Endothelial cell of umbilical vein (primary cell): ENCODE measurements around the gene NR0B2. TPM values are rescaled to one million over a fixed set of nuclear protein-coding genes. Genes with fewer than 3 reads are reported as not detected.
A peak's percentile ranks its signal among the peaks of the same experiment; 100 is the strongest.

ENCODE experiments used
- BruUV-seq: library from RNA; stranded (reverse); fragments of 400-500 nt; replicated peaks from 2 replicates; lab custom pipeline; 2021; lab: Mats Ljungman, UMichigan
- CTCF ChIA-PET: fragments of 300-600, 350-600 bp; sonication (Branson Sonifier 250); formaldehyde crosslinking; loops from one replicate; lab custom pipeline; 2021; ENCODE audit warnings: antibody characterized with exemption, inconsistent platforms; lab: Charles Lee
- POLR2A ChIA-PET: fragments of 300-600, 350-600 bp; sonication (Branson Sonifier 250); formaldehyde crosslinking; loops from one replicate; lab custom pipeline; 2021; ENCODE audit warnings: antibody characterized with exemption, inconsistent platforms; lab: Charles Lee
- DNase-seq: peaks from one replicate; pipeline ENCODE4 v3.0.0-alpha.2; 2011; ENCODE audit warnings: low read depth, low spot score
- FAIRE-seq: peaks from 2 replicates; lab custom pipeline; 2011; peaks lifted over from hg19 to GRCh38; lab: Jason Lieb, UNC
- H2AFZ ChIP-seq: 2 replicates; pipeline ENCODE4 v1.6.0; 2012; ENCODE audit warnings: low read depth, low read length, control low read depth, inconsistent platforms
- H3K27ac ChIP-seq: 2 replicates; pipeline ENCODE4 v1.5.1; 2011; ENCODE audit warnings: low read depth, mild to moderate bottlenecking, control low read depth, low read length, moderate library complexity; ENCODE audit not compliant: insufficient read depth
- H3K27me3 ChIP-seq, 2 experiments: 2 replicates each; pipeline versions ENCODE4 v1.6.0 to v1.6.1; 2011; ENCODE audit warnings: low read length in 2 of 2, mixed read lengths in 1 of 2; ENCODE audit not compliant: control insufficient read depth in 2 of 2, insufficient read depth in 2 of 2
- H3K36me3 ChIP-seq, 2 experiments: 2 replicates in 1 of 2; 3 replicates in 1 of 2; pipeline ENCODE4 v1.5.1; 2011; ENCODE audit warnings: low read length in 2 of 2, mild to moderate bottlenecking in 1 of 2, moderate library complexity in 1 of 2; ENCODE audit not compliant: control insufficient read depth in 2 of 2, insufficient read depth in 2 of 2; ENCODE audit errors: extremely low read depth in 1 of 2
- H3K4me1 ChIP-seq: 3 replicates; pipeline ENCODE4 v1.5.1; 2011; ENCODE audit warnings: mild to moderate bottlenecking, low read length; ENCODE audit not compliant: control insufficient read depth, insufficient read depth; ENCODE audit errors: extremely low read depth
- H3K4me2 ChIP-seq: 2 replicates; pipeline ENCODE4 v1.6.1; 2011; ENCODE audit warnings: low read length, control low read depth, mixed read lengths; ENCODE audit not compliant: insufficient read depth
- H3K4me3 ChIP-seq, 3 experiments: fragments of 200-600 bp in 1 of 3; sonication (generic), shearing (Covaris generic) in 1 of 3; replicated peaks in 1 of 3; 2 replicates each; pipeline ENCODE4 v1.5.1; 2011 to 2016; ENCODE audit warnings: control low read depth in 3 of 3, low read length in 3 of 3, mild to moderate bottlenecking in 2 of 3, inconsistent platforms in 1 of 3, low read depth in 1 of 3, moderate library complexity in 1 of 3; ENCODE audit not compliant: insufficient read depth in 1 of 3
- H3K79me2 ChIP-seq: 2 replicates; pipeline ENCODE4 v1.6.0; 2012; ENCODE audit warnings: low read length, inconsistent platforms; ENCODE audit not compliant: control insufficient read depth, insufficient read depth
- H3K9ac ChIP-seq: replicated peaks from 2 replicates; pipeline ENCODE3; 2011; ENCODE audit warnings: low read length, control low read depth; ENCODE audit not compliant: insufficient read depth; ENCODE audit errors: extremely low read depth
- H3K9me1 ChIP-seq: replicated peaks from 3 replicates; pipeline ENCODE4 v1.6.0; 2011; ENCODE audit warnings: mild to moderate bottlenecking, low read length; ENCODE audit not compliant: control insufficient read depth, insufficient read depth; ENCODE audit errors: extremely low read depth
- H3K9me3 ChIP-seq: replicated peaks from 2 replicates; pipeline ENCODE4 v1.5.1; 2012; ENCODE audit warnings: low read length, inconsistent platforms; ENCODE audit not compliant: control insufficient read depth, insufficient read depth
- H4K20me1 ChIP-seq: replicated peaks from 2 replicates; pipeline ENCODE3; 2011; ENCODE audit warnings: mild to moderate bottlenecking, low read length; ENCODE audit not compliant: control insufficient read depth, insufficient read depth; ENCODE audit errors: extremely low read depth
- EZH2 ChIP-seq: IDR thresholded peaks from 2 replicates; pipeline ENCODE4 v1.6.1; 2012; ENCODE audit warnings: borderline replicate concordance, low read depth, mild to moderate bottlenecking, moderate library complexity, low read length, inconsistent platforms; ENCODE audit not compliant: severe bottlenecking
- FOS ChIP-seq: IDR thresholded peaks from 2 replicates; pipeline ENCODE4 v1.6.1; 2011; ENCODE audit warnings: mild to moderate bottlenecking, low read length, moderate library complexity, borderline replicate concordance; ENCODE audit not compliant: insufficient read depth
- GATA2 ChIP-seq: IDR thresholded peaks from 2 replicates; pipeline ENCODE4 v1.7.0; 2011; ENCODE audit warnings: low read depth, mild to moderate bottlenecking, moderate library complexity, mixed read lengths, low read length; ENCODE audit not compliant: insufficient read length, insufficient read depth
- POLR2A ChIP-seq: IDR thresholded peaks from 2 replicates; pipeline ENCODE4 v1.6.1; 2012; ENCODE audit warnings: low read depth, mild to moderate bottlenecking, control low read depth, low read length
- POLR2AphosphoS5 ChIP-seq: IDR thresholded peaks from 2 replicates; pipeline ENCODE4 v1.6.1; 2012; ENCODE audit warnings: low read depth, mild to moderate bottlenecking, control low read depth, low read length, moderate library complexity; ENCODE audit not compliant: insufficient read depth
- dilution Hi-C: fragments of 300-500 bp; cut with MboI; formaldehyde crosslinking; loops from one replicate; pipeline ENCODE4 v1.15.0; 2019; ENCODE audit warnings: low sequenced_read_pairs; ENCODE audit not compliant: extremely low pct_ligation_motif_present
- intact Hi-C: fragments of 100-400 bp; cut with micrococcal nuclease; formaldehyde crosslinking; loops from one replicate; pipeline ENCODE4 v1.10.0; 2022
- polyA plus RNA-seq, 4 experiments: library from polyadenylated mRNA; depleted of rRNA in 3 of 4; stranded (reverse) in 3 of 4; unstranded in 1 of 4; fragments of >200 nt; gene quantifications; 2 replicates each; pipeline versions ENCODE4 v1.2.1 to v1.2.3, GENCODE V29; 2011 to 2012; ENCODE audit warnings: missing spikeins in 1 of 4
- total RNA-seq: library from RNA; stranded (reverse); gene quantifications from 2 replicates; pipeline ENCODE4 v1.2.3, GENCODE V29; 2021
- TF ChIP-seq, protein P1 (sequence below): IDR thresholded peaks from 2 replicates; pipeline ENCODE4 v1.6.1; 2011; ENCODE audit not compliant: insufficient read depth, insufficient read length
- TF ChIP-seq, protein P2 (sequence below), 2 donors: IDR thresholded peaks; 1 replicate in 1 of 2; 2 replicates in 1 of 2; pipeline ENCODE4 v1.5.1; 2011; ENCODE audit warnings: low read length in 2 of 2, mild to moderate bottlenecking in 2 of 2, moderate library complexity in 2 of 2, control low read depth in 1 of 2, inconsistent platforms in 1 of 2, low read depth in 1 of 2; ENCODE audit not compliant: insufficient read depth in 1 of 2; ENCODE audit errors: extremely low read depth in 1 of 2

NR0B2 gene
- total and polyA plus RNA-seq, 2 donors (not counting 3 experiments of a cell fraction or from before 2014, with no cell fraction given): not detected

DNA sequence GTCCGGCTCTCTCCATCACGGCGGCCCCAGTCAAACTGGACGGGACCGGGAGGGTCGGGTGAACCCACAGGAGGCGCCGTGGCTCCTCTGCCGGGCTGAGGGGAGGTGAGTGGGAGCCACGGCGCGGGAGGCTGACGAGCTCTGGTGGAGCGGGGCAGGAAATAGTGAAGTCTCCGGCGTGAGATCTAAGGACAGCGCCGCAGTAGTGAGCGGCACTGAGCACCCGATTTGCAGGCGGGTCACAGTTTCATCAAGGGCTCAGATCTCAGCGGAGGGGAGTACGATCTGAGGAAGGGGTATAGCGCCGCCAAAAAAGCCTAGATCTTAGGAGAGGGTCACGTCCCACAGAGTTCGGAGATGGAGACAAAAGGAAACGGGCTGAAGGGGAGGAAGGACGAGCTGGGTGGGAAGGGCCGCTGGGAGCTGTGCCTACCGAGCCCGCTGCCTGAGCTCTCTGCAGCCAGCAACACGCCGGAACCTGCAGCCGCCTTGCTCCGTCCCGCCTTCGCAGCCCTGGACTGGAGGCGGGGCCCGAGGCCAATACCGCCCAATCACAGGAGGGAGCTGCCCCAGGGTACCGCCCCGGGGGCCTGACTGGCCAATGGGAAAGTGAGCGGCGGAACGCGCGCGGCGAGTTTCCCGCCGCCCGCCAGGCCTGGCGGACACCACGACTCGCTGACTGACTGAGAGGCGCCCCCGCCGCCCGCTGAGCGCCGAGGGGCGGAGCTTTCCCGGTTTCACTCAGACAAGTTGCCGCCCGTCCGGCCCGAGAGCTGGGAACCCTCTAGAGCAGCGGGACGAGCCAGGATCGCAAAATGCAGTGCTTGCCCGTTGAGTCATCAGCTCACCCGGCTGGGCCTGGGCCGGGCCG lies 48.9 kb downstream of the NR0B2 start:
- H3K4me3 ChIP-seq: peak overlapping the region; percentile 38 to 73 (median 52)
- no peaks in the 10 kb centered on the region for H3K27me3 ChIP-seq
- ChIA-PET CTCF (interaction anchor here (0.8 to 2.9 kb wide), 18 partner anchors 9 to 365 kb away, joined by 3 to 17 read pairs (median 4); partner anchors contain the start of genes GPATCH3, GPN2 and ZDHHC18), POLR2A (interaction anchor here (0.6 to 1.1 kb wide), 4 partner anchors 16 to 296 kb away, joined by 3 to 6 read pairs (median 4); partner anchors contain the start of gene GPN2)
- peaks cover 11% of the 10 kb centered on the region for H3K4me1 ChIP-seq
- dilution Hi-C loops: no loop called here
- intact Hi-C loops: loop anchor here (1.0 to 5.0 kb wide), 3 partner anchors 12 to 168 kb away; partner anchors contain the start of gene ARID1A
- peak overlapping the region; percentile 79 for H3K4me2 ChIP-seq
- peak overlapping the region; percentile 95 for H3K9ac ChIP-seq
- DNase-seq (peak; percentile 99), FAIRE-seq (peak; percentile 99)
- BruUV-seq: no TSS peak
- peak overlapping the region; percentile 97 for H2AFZ ChIP-seq
- no peaks in the 10 kb centered on the region for H3K9me3 ChIP-seq
- H3K27ac ChIP-seq: peak overlapping the region; percentile 91
- H4K20me1 ChIP-seq: no peaks in the 10 kb centered on the region
- H3K36me3 ChIP-seq: no peaks in the 10 kb centered on the region
- H3K79me2 ChIP-seq: no peaks in the 10 kb centered on the region
- TF ChIP-seq EZH2 (no peak), POLR2A (peak; percentile 94), GATA2 (no peak), FOS (peak; percentile 47), POLR2AphosphoS5 (peak; percentile 75)
- TF ChIP-seq, protein P1, sequence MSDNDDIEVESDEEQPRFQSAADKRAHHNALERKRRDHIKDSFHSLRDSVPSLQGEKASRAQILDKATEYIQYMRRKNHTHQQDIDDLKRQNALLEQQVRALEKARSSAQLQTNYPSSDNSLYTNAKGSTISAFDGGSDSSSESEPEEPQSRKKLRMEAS: no peak
- TF ChIP-seq, protein P2, sequence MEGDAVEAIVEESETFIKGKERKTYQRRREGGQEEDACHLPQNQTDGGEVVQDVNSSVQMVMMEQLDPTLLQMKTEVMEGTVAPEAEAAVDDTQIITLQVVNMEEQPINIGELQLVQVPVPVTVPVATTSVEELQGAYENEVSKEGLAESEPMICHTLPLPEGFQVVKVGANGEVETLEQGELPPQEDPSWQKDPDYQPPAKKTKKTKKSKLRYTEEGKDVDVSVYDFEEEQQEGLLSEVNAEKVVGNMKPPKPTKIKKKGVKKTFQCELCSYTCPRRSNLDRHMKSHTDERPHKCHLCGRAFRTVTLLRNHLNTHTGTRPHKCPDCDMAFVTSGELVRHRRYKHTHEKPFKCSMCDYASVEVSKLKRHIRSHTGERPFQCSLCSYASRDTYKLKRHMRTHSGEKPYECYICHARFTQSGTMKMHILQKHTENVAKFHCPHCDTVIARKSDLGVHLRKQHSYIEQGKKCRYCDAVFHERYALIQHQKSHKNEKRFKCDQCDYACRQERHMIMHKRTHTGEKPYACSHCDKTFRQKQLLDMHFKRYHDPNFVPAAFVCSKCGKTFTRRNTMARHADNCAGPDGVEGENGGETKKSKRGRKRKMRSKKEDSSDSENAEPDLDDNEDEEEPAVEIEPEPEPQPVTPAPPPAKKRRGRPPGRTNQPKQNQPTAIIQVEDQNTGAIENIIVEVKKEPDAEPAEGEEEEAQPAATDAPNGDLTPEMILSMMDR (IDR thresholded peaks at IDR 0.05; ENCODE audit: extremely low read depth in 1 of 2, insufficient read depth in 1 of 2, low read depth in 1 of 2, low read length in 2 of 2): peak in 1 of 2 donors; percentile 8
- no peaks in the 10 kb centered on the region for H3K9me1 ChIP-seq
